Cardiac muscle cell (in vitro differentiated cells and primary cell): Measurements from ENCODE around the gene TIA1. TPM values are rescaled to one million over a fixed set of nuclear protein-coding genes. Genes with fewer than 3 reads are reported as not detected.
A peak's percentile ranks its signal among the peaks of the same experiment; 100 is the strongest.

Experiments used
- DNase-seq, 2 donors: peaks; one replicate each; pipeline versions ENCODE4 v3.0.0 to v3.0.0-alpha.2; 2010 to 2017; ENCODE audit warnings: low read depth in 1 of 2, low spot score in 1 of 2
- H3K27ac ChIP-seq: fragments of 200-600 bp; sonication (generic); 2 replicates; pipeline ENCODE4 v1.5.1; 2016
- H3K27me3 ChIP-seq: fragments of 200-600 bp; sonication (generic); 2 replicates; pipeline ENCODE4 v1.6.0; 2016; ENCODE audit warnings: control low read depth
- H3K36me3 ChIP-seq: fragments of 200-600 bp; sonication (generic); 2 replicates; pipeline ENCODE4 v1.5.1; 2016; ENCODE audit warnings: control low read depth
- H3K4me1 ChIP-seq: fragments of 200-600 bp; sonication (generic); 2 replicates; pipeline ENCODE4 v1.8.1; 2017; ENCODE audit warnings: low read depth, mild to moderate bottlenecking, mixed run types
- H3K4me3 ChIP-seq: fragments of 200-600 bp; sonication (generic); 2 replicates; pipeline ENCODE4 v1.5.1; 2016; ENCODE audit warnings: mild to moderate bottlenecking
- H3K9me3 ChIP-seq: fragments of 200-600 bp; sonication (generic); 2 replicates; pipeline ENCODE4 v1.5.1; 2017; ENCODE audit warnings: low read depth, mild to moderate bottlenecking, control low read depth
- CTCF ChIP-seq: IDR thresholded peaks from 2 replicates; pipeline ENCODE4 v1.5.1; 2012; ENCODE audit warnings: low read depth, mild to moderate bottlenecking, low read length
- polyA plus RNA-seq: library from polyadenylated mRNA; unstranded; fragments of >200 nt; fragmentation: Nextera tagmentation; extraction: Ambion mirVana; gene quantifications from 2 replicates; pipeline ENCODE4 v1.2.1, GENCODE V29; 2016
- total RNA-seq: library from RNA; depleted of rRNA; stranded (reverse); fragments of >200 nt; gene quantifications from 2 replicates; pipeline ENCODE4 v1.2.3, GENCODE V29; 2016

TIA1 gene
- total and polyA plus RNA-seq, 2 experiments from 2014 or later = 95.3 to 176 TPM

DNA sequence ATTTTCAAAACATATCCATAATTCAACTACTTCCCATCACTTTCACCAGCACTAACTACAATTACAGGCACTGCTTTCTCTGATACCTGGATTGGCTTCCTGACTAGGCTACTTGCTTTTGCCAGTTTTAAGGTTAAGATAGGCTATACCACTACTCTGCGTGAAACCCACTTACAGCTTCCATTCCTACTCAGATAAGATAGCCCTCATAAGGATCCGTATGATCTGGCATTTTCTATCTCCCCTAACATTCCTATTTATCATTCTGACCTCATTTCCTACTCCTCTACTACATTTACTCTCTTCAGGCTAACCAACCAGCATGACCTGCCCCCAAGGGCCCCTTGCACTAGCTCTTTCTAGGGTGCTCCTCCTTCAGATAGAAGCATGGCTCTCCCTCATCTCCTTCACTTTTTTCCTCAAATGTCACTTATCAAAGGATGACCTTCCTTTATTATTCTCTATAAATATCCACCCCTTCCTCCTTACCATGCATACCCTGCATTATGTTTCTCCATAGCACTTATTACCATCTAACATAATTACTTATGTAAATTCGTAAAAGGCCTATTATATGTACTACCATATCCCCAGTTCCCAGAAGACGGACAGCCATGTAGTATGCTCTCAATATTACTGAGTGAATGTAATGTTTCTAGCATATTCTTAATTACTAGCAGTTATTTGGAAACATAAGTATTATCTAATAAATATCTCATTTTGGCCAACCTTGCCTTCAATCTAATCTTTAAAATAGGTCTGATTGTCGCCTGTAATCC, 4.4 kb downstream of the TIA1 start:
- peaks cover 8% of the 10 kb centered on the region for H3K36me3 ChIP-seq
- H3K27me3 ChIP-seq = no peaks in the 10 kb centered on the region
- peak in 1 of 2 donors; percentile 15 for DNase-seq
- TF ChIP-seq CTCF = no peak
- H3K27ac ChIP-seq = peak overlapping the region; percentile 32
- H3K4me1 ChIP-seq = peaks cover 22% of the 10 kb centered on the region
- H3K4me3 ChIP-seq = no peak overlapping the region
- no peaks in the 10 kb centered on the region for H3K9me3 ChIP-seq

- no peak for DNase-seq
- H3K27ac ChIP-seq = peak overlapping the region; percentile 34
- H3K36me3 ChIP-seq = peaks cover 8% of the 10 kb centered on the region
- H3K4me3 ChIP-seq = no peak overlapping the region
- no peak for TF ChIP-seq CTCF
- no peaks in the 10 kb centered on the region for H3K27me3 ChIP-seq
- no peaks in the 10 kb centered on the region for H3K9me3 ChIP-seq
- H3K4me1 ChIP-seq = peaks cover 22% of the 10 kb centered on the region
These were observed 5.9 kb downstream of the TIA1 start for GRCh38 chr2:70242552-70242951.

DNA sequence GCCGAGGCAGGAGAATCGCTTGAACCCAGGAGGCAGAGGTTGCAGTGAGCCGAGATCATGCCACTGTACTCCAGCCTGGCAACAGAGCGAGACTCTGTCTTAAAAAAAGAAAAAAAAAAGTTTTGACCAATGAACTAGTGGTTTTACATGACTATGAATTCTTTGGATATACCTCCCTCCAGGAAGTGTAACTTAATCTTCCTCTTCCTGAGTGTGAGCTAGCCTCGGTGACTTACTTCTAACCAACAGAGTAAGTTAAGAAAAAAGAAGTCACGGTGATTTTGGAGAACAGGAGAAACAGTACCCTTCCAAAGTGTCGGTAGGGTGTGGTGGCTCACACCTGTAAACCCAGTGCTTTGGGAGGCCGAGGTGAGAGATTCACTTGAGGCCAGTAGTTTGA, 7.1 kb downstream of the TIA1 start:
- no peak overlapping the region for H3K4me3 ChIP-seq
- TF ChIP-seq CTCF = no peak
- H3K27ac ChIP-seq = no peak overlapping the region
- H3K36me3 ChIP-seq = peaks cover 8% of the 10 kb centered on the region
- H3K4me1 ChIP-seq = peaks cover 17% of the 10 kb centered on the region
- no peaks in the 10 kb centered on the region for H3K27me3 ChIP-seq
- no peaks in the 10 kb centered on the region for H3K9me3 ChIP-seq
- no peak for DNase-seq

DNA sequence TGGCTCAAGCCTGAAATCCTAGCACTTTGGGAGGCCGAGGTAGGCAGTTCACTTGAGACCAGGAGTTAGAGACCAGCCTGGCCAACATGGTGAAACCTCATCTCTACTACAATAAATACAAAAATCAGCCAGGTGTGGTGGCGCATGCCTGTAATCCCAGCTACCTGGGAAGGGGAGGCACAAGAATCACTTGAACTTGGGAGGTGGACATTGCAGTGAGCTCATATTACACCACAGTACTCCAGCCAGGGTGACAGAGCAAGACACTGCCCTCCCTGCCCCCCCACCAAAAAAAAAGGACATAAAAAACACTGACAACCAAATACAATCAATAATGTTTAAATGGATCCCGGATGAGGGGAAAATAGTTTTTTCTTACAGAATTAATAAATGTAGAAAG, 7.8 kb downstream of the TIA1 start:
- no peaks in the 10 kb centered on the region for H3K27me3 ChIP-seq
- H3K27ac ChIP-seq = no peak overlapping the region
- H3K9me3 ChIP-seq = no peaks in the 10 kb centered on the region
- peaks cover 11% of the 10 kb centered on the region for H3K36me3 ChIP-seq
- H3K4me1 ChIP-seq = peaks cover 9% of the 10 kb centered on the region
- H3K4me3 ChIP-seq = no peak overlapping the region
- DNase-seq = no peak
- no peak for TF ChIP-seq CTCF

- Histone ChIP-seq H3K4me1 (no peaks in the 10 kb centered on the region), H3K27me3 (no peaks in the 10 kb centered on the region), H3K36me3 (peaks cover 64% of the 10 kb centered on the region), H3K9me3 (no peaks in the 10 kb centered on the region), H3K27ac (no peak overlapping the region), H3K4me3 (no peak overlapping the region)
- no peak for TF ChIP-seq CTCF
- no peak for DNase-seq
These were observed 14.5 kb downstream of the TIA1 start for GRCh38 chr2:70233926-70234325.
